WTC11 (cell line): ENCODE data around the gene IL17RA.

Source experiments
- HMGA2 ChIP-seq: fragments of 250-450 bp; sonication (Bioruptor Pico); IDR thresholded peaks from 2 replicates; pipeline ENCODE4 v1.4.0; 2021; ENCODE audit warnings: mild to moderate bottlenecking, moderate library complexity
- TCF7 ChIP-seq: sonication (generic); formaldehyde crosslinking; IDR thresholded peaks from 2 replicates; pipeline ENCODE4 v1.8.0; 2022; ENCODE audit warnings: mild to moderate bottlenecking, low read depth, missing genetic modification reagents, moderate library complexity
- ZNF532 ChIP-seq: fragments of 250-450 bp; sonication (Bioruptor Pico); IDR thresholded peaks from 2 replicates; pipeline ENCODE4 v1.9.0; 2021; ENCODE audit warnings: mild to moderate bottlenecking, borderline replicate concordance
- TF ChIP-seq, protein P1 (sequence below): fragments of 200-600 bp; IDR thresholded peaks from 2 replicates; pipeline ENCODE4 v1.8.0; 2022; ENCODE audit warnings: antibody characterized with exemption

GRCh38 chr22:17063411-17064106 lies 21.2 kb upstream of the IL17RA start:
- TF ChIP-seq, protein P1, sequence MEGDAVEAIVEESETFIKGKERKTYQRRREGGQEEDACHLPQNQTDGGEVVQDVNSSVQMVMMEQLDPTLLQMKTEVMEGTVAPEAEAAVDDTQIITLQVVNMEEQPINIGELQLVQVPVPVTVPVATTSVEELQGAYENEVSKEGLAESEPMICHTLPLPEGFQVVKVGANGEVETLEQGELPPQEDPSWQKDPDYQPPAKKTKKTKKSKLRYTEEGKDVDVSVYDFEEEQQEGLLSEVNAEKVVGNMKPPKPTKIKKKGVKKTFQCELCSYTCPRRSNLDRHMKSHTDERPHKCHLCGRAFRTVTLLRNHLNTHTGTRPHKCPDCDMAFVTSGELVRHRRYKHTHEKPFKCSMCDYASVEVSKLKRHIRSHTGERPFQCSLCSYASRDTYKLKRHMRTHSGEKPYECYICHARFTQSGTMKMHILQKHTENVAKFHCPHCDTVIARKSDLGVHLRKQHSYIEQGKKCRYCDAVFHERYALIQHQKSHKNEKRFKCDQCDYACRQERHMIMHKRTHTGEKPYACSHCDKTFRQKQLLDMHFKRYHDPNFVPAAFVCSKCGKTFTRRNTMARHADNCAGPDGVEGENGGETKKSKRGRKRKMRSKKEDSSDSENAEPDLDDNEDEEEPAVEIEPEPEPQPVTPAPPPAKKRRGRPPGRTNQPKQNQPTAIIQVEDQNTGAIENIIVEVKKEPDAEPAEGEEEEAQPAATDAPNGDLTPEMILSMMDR: no peak
- TF ChIP-seq ZNF532 (no peak), TCF7 (no peak), HMGA2 (CRISPR knock-in tag) (no peak)
